ENCODE results near the gene ZNF48.

The ZNF48 gene

GRCh38 chr16:30438835-30439234 is 43.6 kb downstream of the ZNF48 start:
- H3K36me3 ChIP-seq (ENCODE audit: insufficient read depth, low read depth, low read length) = no peaks in the 10 kb centered on the region; the same call in 1 of the 2 replicates
- H3K27me3 ChIP-seq (ENCODE audit: insufficient read depth, low read length) = 0 out of 2 replicates have a peak, but pooled peaks cover 2% of the 10 kb centered on the region
- H3K9me3 ChIP-seq (ENCODE audit: insufficient read depth, low read depth, low read length) = no peaks in the 10 kb centered on the region; the same call in 1 of the 2 replicates
- no peak overlapping the region for H3K9ac ChIP-seq (ENCODE audit: low read depth, low read length)
- no peak overlapping the region for H3K4me3 ChIP-seq (ENCODE audit: low read length)
- no peaks in the 10 kb centered on the region for H3K4me1 ChIP-seq (ENCODE audit: insufficient read depth, low read length)
- H3K27ac ChIP-seq (ENCODE audit: low read length) = no peak overlapping the region

- Histone ChIP-seq H3K27ac (ENCODE audit: low read length) (no peak overlapping the region), H3K4me1 (ENCODE audit: insufficient read depth, low read length) (0 out of 2 replicates have a peak, but pooled peaks cover 3% of the 10 kb centered on the region), H3K9me3 (ENCODE audit: insufficient read depth, low read depth, low read length) (no peaks in the 10 kb centered on the region; the same call in 1 of the 2 replicates)
Measured at GRCh38 chr16:30439720-30440348, 44.6 kb downstream of the ZNF48 start.

GRCh38 chr16:30443631-30444030 is 48.4 kb downstream of the ZNF48 start:
- Histone ChIP-seq H3K9ac (ENCODE audit: low read depth, low read length) (no peak overlapping the region), H3K27me3 (ENCODE audit: insufficient read depth, low read length) (no peaks in the 10 kb centered on the region), H3K4me1 (ENCODE audit: insufficient read depth, low read length) (0 out of 2 replicates have a peak, but pooled peaks cover 3% of the 10 kb centered on the region), H3K36me3 (ENCODE audit: insufficient read depth, low read depth, low read length) (peaks cover 6% of the 10 kb centered on the region; the same call in 1 of the 2 replicates), H3K4me3 (ENCODE audit: low read length) (no peak overlapping the region), H3K27ac (ENCODE audit: low read length) (no peak overlapping the region), H3K9me3 (ENCODE audit: insufficient read depth, low read depth, low read length) (no peaks in the 10 kb centered on the region)

More at GRCh38 chr16:30439720-30440348, 44.6 kb downstream of the ZNF48 start:
- H3K4me3 ChIP-seq (ENCODE audit: low read length) = no peak overlapping the region
- no peaks in the 10 kb centered on the region for H3K27me3 ChIP-seq (ENCODE audit: insufficient read depth, low read length)
- no peak overlapping the region for H3K9ac ChIP-seq (ENCODE audit: low read depth, low read length)
- H3K36me3 ChIP-seq (ENCODE audit: insufficient read depth, low read depth, low read length) = peaks cover 6% of the 10 kb centered on the region; the same call in 1 of the 2 replicates

GRCh38 chr16:30444231-30445148 is 49.3 kb downstream of the ZNF48 start:
- Histone ChIP-seq H3K36me3 (ENCODE audit: insufficient read depth, low read depth, low read length) (peaks cover 6% of the 10 kb centered on the region; the same call in 1 of the 2 replicates), H3K27me3 (ENCODE audit: insufficient read depth, low read length) (no peaks in the 10 kb centered on the region), H3K9ac (ENCODE audit: low read depth, low read length) (peak overlapping the region; percentile 81; the same call in 1 of the 2 replicates), H3K4me1 (ENCODE audit: insufficient read depth, low read length) (0 out of 2 replicates have a peak, but pooled peaks cover 3% of the 10 kb centered on the region), H3K4me3 (ENCODE audit: low read length) (peak overlapping the region; percentile 81), H3K27ac (ENCODE audit: low read length) (no peak overlapping the region), H3K9me3 (ENCODE audit: insufficient read depth, low read depth, low read length) (no peaks in the 10 kb centered on the region)

GRCh38 chr16:30445149-30445407 is 49.9 kb downstream of the ZNF48 start:
- no peaks in the 10 kb centered on the region for H3K9me3 ChIP-seq (ENCODE audit: insufficient read depth, low read depth, low read length)
- 0 out of 2 replicates have a peak, but pooled peaks cover 3% of the 10 kb centered on the region for H3K4me1 ChIP-seq (ENCODE audit: insufficient read depth, low read length)
- H3K4me3 ChIP-seq (ENCODE audit: low read length) = peak overlapping the region; percentile 81
- H3K27ac ChIP-seq (ENCODE audit: low read length) = no peak overlapping the region
- H3K36me3 ChIP-seq (ENCODE audit: insufficient read depth, low read depth, low read length) = peaks cover 6% of the 10 kb centered on the region; the same call in 1 of the 2 replicates
- peak overlapping the region; percentile 81; the same call in 1 of the 2 replicates for H3K9ac ChIP-seq (ENCODE audit: low read depth, low read length)
- H3K27me3 ChIP-seq (ENCODE audit: insufficient read depth, low read length) = no peaks in the 10 kb centered on the region

- H3K27me3 ChIP-seq (ENCODE audit: insufficient read depth, low read length) = no peaks in the 10 kb centered on the region
- H3K4me3 ChIP-seq (ENCODE audit: low read length) = peak within 1 kb of the TSS; percentile 81
- no peak within 1 kb of the TSS for H3K27ac ChIP-seq (ENCODE audit: low read length)
- H3K9ac ChIP-seq (ENCODE audit: low read depth, low read length) = peak within 1 kb of the TSS; percentile 81
- H3K36me3 ChIP-seq (ENCODE audit: insufficient read depth, low read depth, low read length) = peaks cover 6% of the 10 kb centered on the region; the same call in 1 of the 2 replicates
- H3K9me3 ChIP-seq (ENCODE audit: insufficient read depth, low read depth, low read length) = no peaks in the 10 kb centered on the region
- H3K4me1 ChIP-seq (ENCODE audit: insufficient read depth, low read length) = 0 out of 2 replicates have a peak, but pooled peaks cover 3% of the 10 kb centered on the region
Measured at GRCh38 chr16:30445408-30446202, 50.4 kb downstream of the ZNF48 start, which contains the start of gene SEPHS2. Gene SEPHS2 (minus strand): TSS chr16:30445874. CDS start chr16:30445727, 147 bp downstream.

- Histone ChIP-seq H3K36me3 (ENCODE audit: insufficient read depth, low read depth, low read length) (peaks cover 6% of the 10 kb centered on the region; the same call in 1 of the 2 replicates), H3K4me1 (ENCODE audit: insufficient read depth, low read length) (0 out of 2 replicates have a peak, but pooled peaks cover 3% of the 10 kb centered on the region), H3K4me3 (ENCODE audit: low read length) (peak overlapping the region; percentile 81), H3K9me3 (ENCODE audit: insufficient read depth, low read depth, low read length) (no peaks in the 10 kb centered on the region), H3K27ac (ENCODE audit: low read length) (no peak overlapping the region), H3K27me3 (ENCODE audit: insufficient read depth, low read length) (no peaks in the 10 kb centered on the region), H3K9ac (ENCODE audit: low read depth, low read length) (peak overlapping the region; percentile 81; the same call in 1 of the 2 replicates)
Measured at GRCh38 chr16:30446203-30446595, 51.0 kb downstream of the ZNF48 start.

GRCh38 chr16:30447512-30448226 is 52.4 kb downstream of the ZNF48 start:
- no peaks in the 10 kb centered on the region for H3K9me3 ChIP-seq (ENCODE audit: insufficient read depth, low read depth, low read length)
- no peaks in the 10 kb centered on the region for H3K27me3 ChIP-seq (ENCODE audit: insufficient read depth, low read length)
- no peak overlapping the region for H3K27ac ChIP-seq (ENCODE audit: low read length)
- H3K4me1 ChIP-seq (ENCODE audit: insufficient read depth, low read length) = 0 out of 2 replicates have a peak, but pooled peaks cover 3% of the 10 kb centered on the region
- H3K4me3 ChIP-seq (ENCODE audit: low read length) = no peak overlapping the region
- H3K9ac ChIP-seq (ENCODE audit: low read depth, low read length) = no peak overlapping the region
- peaks cover 6% of the 10 kb centered on the region; the same call in 1 of the 2 replicates for H3K36me3 ChIP-seq (ENCODE audit: insufficient read depth, low read depth, low read length)

- Histone ChIP-seq H3K27me3 (ENCODE audit: insufficient read depth, low read length) (no peaks in the 10 kb centered on the region), H3K4me3 (ENCODE audit: low read length) (no peak overlapping the region), H3K9ac (ENCODE audit: low read depth, low read length) (no peak overlapping the region), H3K36me3 (ENCODE audit: insufficient read depth, low read depth, low read length) (peaks cover 4% of the 10 kb centered on the region; the same call in 1 of the 2 replicates), H3K27ac (ENCODE audit: low read length) (no peak overlapping the region), H3K4me1 (ENCODE audit: insufficient read depth, low read length) (0 out of 2 replicates have a peak, but pooled peaks cover under 1% of the 10 kb centered on the region), H3K9me3 (ENCODE audit: insufficient read depth, low read depth, low read length) (no peaks in the 10 kb centered on the region)
Measured at GRCh38 chr16:30449116-30449435, 53.9 kb downstream of the ZNF48 start.
